ENCODE measurements around the gene LDLR. TPM values are rescaled to one million over a fixed set of nuclear protein-coding genes. Genes with fewer than 3 reads are reported as not detected.

The LDLR gene
- total RNA-seq, 4 donors from 2014 or later = 22.6 to 45.6 (median 35.7) TPM

DNA sequence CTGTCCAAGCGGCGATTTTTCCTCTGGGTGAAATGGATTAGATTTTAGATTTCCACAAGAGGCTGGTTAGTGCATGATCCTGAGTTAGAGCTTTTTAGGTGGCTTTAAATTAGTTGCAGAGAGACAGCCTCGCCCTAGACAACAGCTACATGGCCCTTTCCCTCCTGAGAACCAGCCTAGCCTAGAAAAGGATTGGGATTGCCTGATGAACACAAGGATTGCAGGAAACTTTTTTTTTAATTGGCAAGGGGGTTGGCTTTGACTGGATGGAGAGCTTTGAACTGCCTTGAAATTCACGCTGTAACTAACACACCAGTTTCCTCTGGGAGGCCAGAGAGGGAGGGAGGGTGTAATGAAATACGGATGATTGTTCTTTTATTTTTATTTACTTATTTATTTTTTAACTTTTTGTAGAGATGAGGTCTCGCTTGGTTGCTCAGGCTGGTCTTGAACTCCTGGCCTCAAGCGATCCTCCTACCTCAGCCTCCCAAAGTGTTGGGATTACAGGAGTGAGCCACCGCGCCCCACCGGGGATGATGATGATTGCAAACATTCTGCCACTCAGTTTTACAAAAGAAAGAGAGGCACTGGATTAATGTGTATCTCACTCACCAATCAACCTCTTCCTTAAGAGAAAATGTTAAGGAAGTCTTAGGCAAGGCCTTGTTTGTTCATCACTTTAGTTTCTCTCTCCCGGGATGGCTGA lies 1.9 kb downstream of the LDLR start:
- Histone ChIP-seq H3K4me3 (peak overlapping the region; percentile 58 to 77 (median 71)), H3K9me3 (no peaks in the 10 kb centered on the region), H3K27ac (peak overlapping the region; percentile 95 to 99 (median 98)), H3K27me3 (no peaks in the 10 kb centered on the region), H3K36me3 (no peaks in the 10 kb centered on the region), H3K4me1 (peaks cover 0 to 74% (median 38%) of the 10 kb centered on the region in 4 donors)
- TF ChIP-seq EP300 (IDR thresholded peaks at IDR 0.05) = no peak
- TF ChIP-seq, protein P1, sequence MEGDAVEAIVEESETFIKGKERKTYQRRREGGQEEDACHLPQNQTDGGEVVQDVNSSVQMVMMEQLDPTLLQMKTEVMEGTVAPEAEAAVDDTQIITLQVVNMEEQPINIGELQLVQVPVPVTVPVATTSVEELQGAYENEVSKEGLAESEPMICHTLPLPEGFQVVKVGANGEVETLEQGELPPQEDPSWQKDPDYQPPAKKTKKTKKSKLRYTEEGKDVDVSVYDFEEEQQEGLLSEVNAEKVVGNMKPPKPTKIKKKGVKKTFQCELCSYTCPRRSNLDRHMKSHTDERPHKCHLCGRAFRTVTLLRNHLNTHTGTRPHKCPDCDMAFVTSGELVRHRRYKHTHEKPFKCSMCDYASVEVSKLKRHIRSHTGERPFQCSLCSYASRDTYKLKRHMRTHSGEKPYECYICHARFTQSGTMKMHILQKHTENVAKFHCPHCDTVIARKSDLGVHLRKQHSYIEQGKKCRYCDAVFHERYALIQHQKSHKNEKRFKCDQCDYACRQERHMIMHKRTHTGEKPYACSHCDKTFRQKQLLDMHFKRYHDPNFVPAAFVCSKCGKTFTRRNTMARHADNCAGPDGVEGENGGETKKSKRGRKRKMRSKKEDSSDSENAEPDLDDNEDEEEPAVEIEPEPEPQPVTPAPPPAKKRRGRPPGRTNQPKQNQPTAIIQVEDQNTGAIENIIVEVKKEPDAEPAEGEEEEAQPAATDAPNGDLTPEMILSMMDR (IDR thresholded peaks at IDR 0.05) = no peak
- no peak for TF ChIP-seq POLR2A (IDR thresholded peaks at IDR 0.05)
- WGBS, 2 donors = 22 to 26% methylated on average over 11 of the region's 11 CpGs
- DNase-seq (ENCODE audit: low spot score in 2 of 2) = no peak

DNA sequence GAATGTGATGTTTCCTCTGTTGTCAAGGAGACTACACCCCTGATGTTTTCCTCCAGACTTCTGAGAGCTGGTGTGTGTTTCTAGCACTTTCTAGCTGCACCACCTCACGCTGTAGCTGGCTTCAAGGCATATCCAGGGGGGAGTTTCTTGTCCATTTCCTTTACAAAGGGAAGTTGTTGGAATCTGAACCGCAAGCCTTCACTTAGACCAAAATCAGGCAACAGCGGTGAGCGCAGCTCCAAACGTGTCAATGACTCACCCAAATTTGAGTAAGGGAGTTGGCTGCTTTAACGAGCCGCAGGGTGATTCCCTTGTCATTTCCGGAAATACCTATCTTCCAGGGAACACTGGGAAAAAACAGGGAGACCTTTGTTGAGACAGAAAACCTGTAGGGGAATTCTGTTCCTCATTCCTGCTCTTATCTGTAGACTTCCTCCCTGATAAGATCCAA lies 2.5 kb downstream of the LDLR start:
- Histone ChIP-seq H3K27ac (peak overlapping the region; percentile 95 to 99 (median 98)), H3K4me3 (peak overlapping the region in 3 of 4 donors; percentile 58 to 77 (median 68)), H3K4me1 (peaks cover 0 to 79% (median 41%) of the 10 kb centered on the region in 4 donors), H3K27me3 (no peaks in the 10 kb centered on the region), H3K36me3 (no peaks in the 10 kb centered on the region), H3K9me3 (no peaks in the 10 kb centered on the region)
- 5 to 7% methylated on average over 8 of the region's 8 CpGs for WGBS, 2 donors
- peak in 1 of 2 donors; percentile 30 for DNase-seq (ENCODE audit: low spot score in 2 of 2)
- TF ChIP-seq POLR2A (IDR thresholded peaks at IDR 0.05) (peak in 1 of 2 donors; percentile 23), EP300 (IDR thresholded peaks at IDR 0.05) (peak in 1 of 2 donors; percentile 76)
- TF ChIP-seq, protein P1 (IDR thresholded peaks at IDR 0.05) = no peak

DNA sequence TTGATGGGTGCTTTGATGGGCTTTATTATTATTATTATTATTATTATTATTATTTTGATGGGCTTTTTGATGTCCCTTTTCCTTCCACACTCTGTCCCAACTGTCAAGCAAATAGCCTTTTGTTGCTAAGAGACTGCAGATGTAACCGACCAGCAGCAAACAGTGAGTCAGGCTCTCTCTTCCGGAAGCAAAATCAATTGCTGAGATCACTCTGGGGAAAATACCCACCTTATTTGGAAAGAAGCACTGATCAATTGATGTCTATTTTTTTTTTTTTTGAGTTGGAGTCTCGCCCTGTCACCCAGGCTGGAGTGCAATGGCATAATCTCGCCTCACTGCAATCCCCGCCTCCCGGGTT lies 2.9 kb downstream of the LDLR start:
- DNase-seq (ENCODE audit: low spot score in 2 of 2) = no peak
- no peak overlapping the region for H3K4me3 ChIP-seq
- TF ChIP-seq EP300 (IDR thresholded peaks at IDR 0.05) (no peak), POLR2A (IDR thresholded peaks at IDR 0.05) (no peak)
- TF ChIP-seq, protein P1 (IDR thresholded peaks at IDR 0.05) = no peak
- H3K4me1 ChIP-seq = peaks cover 0 to 79% (median 41%) of the 10 kb centered on the region in 4 donors
- no peaks in the 10 kb centered on the region for H3K9me3 ChIP-seq
- no peaks in the 10 kb centered on the region for H3K36me3 ChIP-seq
- WGBS, 2 donors = 37% methylated on average over 6 of the region's 6 CpGs
- H3K27ac ChIP-seq = peak overlapping the region; percentile 95 to 99 (median 98)
- no peaks in the 10 kb centered on the region for H3K27me3 ChIP-seq

DNA sequence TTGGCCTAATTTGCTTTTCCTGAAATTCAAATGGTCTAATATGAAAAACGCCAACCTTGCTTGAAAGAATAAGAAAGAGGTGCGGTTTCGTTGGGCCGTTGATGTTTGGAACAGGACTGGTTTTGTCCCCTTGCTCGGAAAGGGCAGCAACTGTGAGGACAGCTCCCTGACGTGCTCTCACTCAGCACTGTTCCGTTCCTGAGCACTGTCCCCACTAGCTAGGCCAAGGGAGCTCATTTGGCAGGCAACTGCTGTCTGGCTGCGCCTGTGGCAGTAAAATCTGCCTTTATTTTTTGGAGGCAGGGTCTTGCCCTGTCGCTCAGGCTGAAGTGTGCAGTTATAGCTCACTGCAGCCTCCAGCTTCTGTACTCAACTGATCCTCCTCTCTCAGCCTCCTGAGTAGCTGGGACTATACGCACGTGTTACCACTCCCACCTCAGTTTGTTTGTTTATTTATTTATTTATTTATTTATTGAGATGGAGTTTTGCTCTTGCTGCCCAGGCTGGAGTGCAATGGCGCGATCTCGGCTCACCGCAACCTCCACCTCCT lies 4.5 kb downstream of the LDLR start:
- H3K36me3 ChIP-seq = no peaks in the 10 kb centered on the region
- DNase-seq (ENCODE audit: low spot score in 2 of 2) = no peak
- no peaks in the 10 kb centered on the region for H3K9me3 ChIP-seq
- H3K27me3 ChIP-seq = no peaks in the 10 kb centered on the region
- peaks cover 0 to 69% (median 36%) of the 10 kb centered on the region in 4 donors for H3K4me1 ChIP-seq
- TF ChIP-seq EP300 (IDR thresholded peaks at IDR 0.05) (no peak), POLR2A (IDR thresholded peaks at IDR 0.05) (no peak)
- TF ChIP-seq, protein P1 (IDR thresholded peaks at IDR 0.05) = no peak
- 86 to 88% methylated on average over 15 of the region's 15 CpGs for WGBS, 2 donors
- no peak overlapping the region for H3K4me3 ChIP-seq
- peak overlapping the region in 3 of 4 donors; percentile 97 to 99 (median 99) for H3K27ac ChIP-seq

DNA sequence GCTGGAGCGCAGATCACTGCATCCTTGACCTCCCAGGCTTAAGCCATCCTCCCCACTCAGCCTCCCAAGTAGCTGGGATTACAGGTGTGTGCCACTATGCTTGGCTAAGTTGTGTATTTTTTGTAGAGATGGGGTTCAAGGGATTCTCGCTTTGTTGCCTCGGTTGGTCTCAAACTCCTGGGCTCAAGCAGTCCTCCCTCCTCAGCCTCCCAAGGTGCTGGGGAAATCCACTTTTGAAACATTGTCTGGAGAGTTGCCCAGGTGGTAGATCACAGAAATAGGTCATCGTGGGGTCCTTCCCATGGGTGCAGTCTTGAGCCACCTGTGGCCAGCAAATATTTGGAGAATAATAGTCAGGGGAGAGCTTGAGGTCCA lies 5.2 kb downstream of the LDLR start:
- 78 to 92% methylated on average over 4 of the region's 4 CpGs for WGBS, 2 donors
- Histone ChIP-seq H3K4me1 (peaks cover 0 to 62% (median 34%) of the 10 kb centered on the region in 4 donors), H3K4me3 (no peak overlapping the region), H3K27ac (peak overlapping the region; percentile 8 to 99 (median 80)), H3K27me3 (no peaks in the 10 kb centered on the region), H3K9me3 (no peaks in the 10 kb centered on the region), H3K36me3 (peaks cover 0 to 3% (median 0%) of the 10 kb centered on the region in 3 donors)
- TF ChIP-seq EP300 (IDR thresholded peaks at IDR 0.05) = no peak
- TF ChIP-seq POLR2A (IDR thresholded peaks at IDR 0.05) = no peak
- TF ChIP-seq, protein P1 (IDR thresholded peaks at IDR 0.05) = no peak
- no peak for DNase-seq (ENCODE audit: low spot score in 2 of 2)

Measured in tibial nerve (tissue), 4 donors.